Left colon (tissue), 2 donors: ENCODE data around the gene LRIG2. TPM values are rescaled to one million over a fixed set of nuclear protein-coding genes. Genes with fewer than 3 reads are reported as not detected.
A peak's percentile ranks its signal among the peaks of the same experiment; 100 is the strongest.
"Not testable (repeated sequence)": the region's sequence is repeated elsewhere in the genome, so short reads cannot be mapped to it uniquely, and the experiment has no call there.

Experiments
- ATAC-seq: fragments of 200-7000 bp; cut with Tn5 transposase; one replicate; pipeline ENCODE4 v1.9.1; 2020; ENCODE audit warnings: mild to moderate bottlenecking, moderate library complexity
- DNase-seq, 2 donors: peaks; one replicate each; pipeline ENCODE4 v3.0.0-alpha.2; 2020
- intact Hi-C, 2 donors: fragments of 100-400 bp; cut with DNase I in 1 of 2; cut with micrococcal nuclease in 1 of 2; formaldehyde crosslinking; loops; one replicate each; pipeline versions ENCODE4 v1.11.2 to v1.14.0; 2022; cut with DNase I, micrococcal nuclease
- total RNA-seq, 2 donors: library from RNA; stranded (reverse); fragmentation: NEBNext Ultra II Directional; extraction: Animal tissue kit (Norgen Biotek cat#: 25700); gene quantifications; one replicate each; pipeline ENCODE4 v1.2.1, GENCODE V29; 2021
- donor health status: DM: no; HTN: no; CAD: no.
- donor health status: DM: yes; HTN: yes; CAD: no.

LRIG2 gene
- total RNA-seq, 2 donors from 2014 or later: 16.4 to 20.1 TPM

- DNase-seq (no peak), ATAC-seq (peak; percentile 13)
Observed at GRCh38 chr1:113053344-113054126, 19.5 kb upstream of the LRIG2 start.

GRCh38 chr1:113055570-113055969, 17.4 kb upstream of the LRIG2 start:
- intact Hi-C loops: no loop called here
- DNase-seq (no peak), ATAC-seq (peak; percentile 91)

More at GRCh38 chr1:113053344-113054126, 19.5 kb upstream of the LRIG2 start:
- intact Hi-C loops: no loop called here

- peak; percentile 21 for ATAC-seq
- no peak for DNase-seq
- intact Hi-C loops: no loop called here
Observed at GRCh38 chr1:113057006-113057405, 16.0 kb upstream of the LRIG2 start.

GRCh38 chr1:113058941-113059706, 13.9 kb upstream of the LRIG2 start:
- DNase-seq: no peak
- intact Hi-C loops: no loop called here
- peak; percentile 3 for ATAC-seq

- intact Hi-C loops, ATAC-seq: not testable (repeated sequence)
Observed at GRCh38 chr1:113063456-113063855, 9.5 kb upstream of the LRIG2 start.

GRCh38 chr1:113072141-113072756, 749 bp upstream of the LRIG2 start:
- intact Hi-C loops: no loop called here
- DNase-seq (no peak), ATAC-seq (peak; percentile 3)

More at GRCh38 chr1:113063456-113063855, 9.5 kb upstream of the LRIG2 start:
- not testable (repeated sequence) for DNase-seq

GRCh38 chr1:113073479-113073950, 517 bp downstream of the LRIG2 start:
- peak; percentile 70 to 71 for DNase-seq
- peak; percentile 47 for ATAC-seq
- intact Hi-C loops: no loop called here

GRCh38 chr1:113074237-113074636, 1.2 kb downstream of the LRIG2 start:
- no peak for ATAC-seq
- intact Hi-C loops: no loop called here
- DNase-seq: no peak

- DNase-seq, intact Hi-C loops, ATAC-seq: not testable (repeated sequence)
Observed at GRCh38 chr1:113077978-113078377, 5.0 kb downstream of the LRIG2 start.

- ATAC-seq (no peak), DNase-seq (no peak)
- intact Hi-C loops: no loop called here
Observed at GRCh38 chr1:113086541-113086940, 13.5 kb downstream of the LRIG2 start.

GRCh38 chr1:113088972-113089371, 16.0 kb downstream of the LRIG2 start:
- intact Hi-C loops: no loop called here
- ATAC-seq (no peak), DNase-seq (no peak)

GRCh38 chr1:113090051-113090450, 17.1 kb downstream of the LRIG2 start:
- ATAC-seq (no peak), DNase-seq (no peak)
- intact Hi-C loops: no loop called here

GRCh38 chr1:113091988-113092594, 19.1 kb downstream of the LRIG2 start:
- DNase-seq: no peak
- intact Hi-C loops: no loop called here
- peak; percentile 97 for ATAC-seq

- no peak for DNase-seq
- intact Hi-C loops: no loop called here
- ATAC-seq: no peak
Observed at GRCh38 chr1:113094506-113094905, 21.5 kb downstream of the LRIG2 start.

- no peak for ATAC-seq
Observed at GRCh38 chr1:113095790-113096455, 22.9 kb downstream of the LRIG2 start.

GRCh38 chr1:113096493-113096892, 23.5 kb downstream of the LRIG2 start:
- DNase-seq (no peak), ATAC-seq (no peak)
- intact Hi-C loops: no loop called here

More at GRCh38 chr1:113095790-113096455, 22.9 kb downstream of the LRIG2 start:
- intact Hi-C loops: no loop called here
- DNase-seq: no peak

GRCh38 chr1:113101588-113101987, 28.6 kb downstream of the LRIG2 start:
- ATAC-seq: no peak
- intact Hi-C loops: no loop called here

GRCh38 chr1:113103048-113103447, 30.1 kb downstream of the LRIG2 start:
- intact Hi-C loops: no loop called here
- no peak for DNase-seq
- ATAC-seq: peak; percentile 80

More at GRCh38 chr1:113101588-113101987, 28.6 kb downstream of the LRIG2 start:
- no peak for DNase-seq
